NCI-H1930 (cell line): ENCODE measurements around the gene PIGX.
"Not testable (repeated sequence)": the region's sequence is repeated elsewhere in the genome, so short reads cannot be mapped to it uniquely, and the experiment has no call there.

Experiments used
- DNase-seq, 2 experiments: peaks; one replicate each; lab custom pipeline; 2025; lab: John Stamatoyannopoulos, UW

The PIGX gene

GRCh38 chr3:196706327-196706726 is 5.8 kb upstream of the PIGX start:
- DNase-seq = no peak

DNA sequence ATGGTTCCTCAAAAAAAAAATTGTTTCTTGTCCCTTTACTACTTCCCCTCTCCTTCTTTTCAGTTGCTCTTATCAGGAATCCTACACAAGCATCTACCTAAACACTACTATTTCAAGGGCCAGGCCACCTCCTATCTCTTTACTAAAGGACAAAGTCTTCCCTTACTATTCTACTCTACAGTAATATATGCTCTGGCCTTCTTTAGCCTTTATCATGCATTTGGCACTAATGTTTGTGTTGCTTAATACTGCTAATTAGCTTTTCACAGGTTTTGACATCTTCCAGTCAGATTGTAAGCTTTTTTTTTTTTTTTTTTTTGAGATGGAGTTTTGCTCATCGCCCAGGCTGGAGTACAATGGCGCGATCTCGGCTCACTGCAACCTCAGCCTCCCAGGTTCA is 5.4 kb upstream of the PIGX start:
- DNase-seq = no peak

- no peak for DNase-seq
Measured at GRCh38 chr3:196707566-196707965, 4.6 kb upstream of the PIGX start.

DNA sequence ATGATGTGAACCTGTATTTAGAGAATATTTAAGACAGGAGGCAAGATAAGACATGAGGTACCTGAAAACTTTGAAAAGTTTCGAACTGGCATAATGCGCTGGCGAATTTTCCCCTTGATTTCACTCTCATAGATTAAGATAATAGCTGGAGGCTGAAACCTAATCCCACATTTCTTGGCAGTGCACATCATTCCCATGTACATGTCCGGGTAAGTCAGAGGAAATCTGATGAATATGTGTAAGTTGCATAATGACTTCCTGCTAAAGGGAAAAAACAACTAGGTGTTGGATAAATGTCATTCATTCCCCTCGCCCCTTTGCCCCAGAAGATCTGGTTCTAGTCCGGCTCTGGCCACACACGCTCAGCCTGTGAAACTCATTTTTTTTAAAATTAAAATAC is 3.7 kb upstream of the PIGX start:
- no peak for DNase-seq

GRCh38 chr3:196712514-196713413 is 587 bp downstream of the PIGX start:
- DNase-seq = peak in 1 of 2 experiments; percentile 66

DNA sequence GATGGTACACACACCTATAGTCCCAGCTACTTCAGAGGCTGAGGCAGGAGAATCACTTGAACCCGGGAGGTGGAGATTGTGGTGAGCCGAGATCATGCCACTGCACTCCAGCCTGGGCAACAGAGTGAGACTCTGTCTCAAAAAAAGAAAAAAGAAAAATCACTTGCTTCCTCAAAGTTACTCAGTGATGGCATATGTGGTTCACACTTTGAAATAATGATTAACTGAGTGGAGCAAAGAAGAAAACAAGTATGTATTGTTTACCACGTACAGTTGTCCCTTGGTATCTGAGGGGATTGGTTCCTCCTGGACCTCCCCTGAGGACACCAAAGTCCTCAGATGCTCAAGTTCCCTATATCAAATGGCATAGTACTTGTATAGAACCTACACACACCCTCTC is 5.0 kb downstream of the PIGX start:
- not testable (repeated sequence) for DNase-seq

DNA sequence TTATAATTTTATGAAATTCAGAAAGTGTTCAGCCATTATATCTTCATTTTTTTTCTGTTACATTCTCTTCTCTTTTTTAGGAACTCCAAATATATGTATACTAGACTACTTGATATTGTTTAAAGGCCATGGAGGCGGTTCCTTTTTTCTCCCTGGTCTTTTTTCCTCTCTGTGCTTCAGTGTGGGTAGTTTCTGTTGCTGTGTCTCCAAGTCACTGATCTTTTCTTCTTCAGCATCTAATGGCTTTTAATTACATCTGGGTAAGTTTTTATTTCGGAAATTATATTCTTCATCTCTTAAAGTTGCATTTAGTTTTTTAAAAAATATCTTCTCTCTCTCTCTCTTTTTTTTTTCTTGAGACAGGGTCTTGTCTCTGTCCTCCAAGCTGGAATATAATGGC is 8.9 kb downstream of the PIGX start:
- DNase-seq = no peak

GRCh38 chr3:196726788-196727675 is 14.9 kb downstream of the PIGX start:
- no peak for DNase-seq

DNA sequence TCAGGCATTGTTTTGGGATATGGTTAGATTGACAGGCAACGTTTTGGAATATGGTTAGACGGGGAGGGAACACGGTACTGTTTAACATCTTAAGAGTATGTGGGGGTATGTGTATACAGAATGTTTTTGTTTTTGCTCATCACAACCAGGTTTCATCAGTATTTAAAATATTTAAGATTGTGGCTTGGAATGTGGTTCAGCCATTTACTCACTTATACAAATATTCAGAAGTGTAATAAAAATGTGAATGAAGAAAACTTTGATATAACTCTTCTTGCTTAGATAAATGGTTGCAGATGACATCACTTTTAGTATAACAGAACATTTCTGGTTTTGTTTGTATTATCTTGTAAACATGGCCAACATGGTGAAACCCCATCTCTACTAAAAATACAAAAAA is 23.6 kb downstream of the PIGX start:
- no peak for DNase-seq

GRCh38 chr3:196736670-196737374 is 24.6 kb downstream of the PIGX start:
- DNase-seq = no peak

DNA sequence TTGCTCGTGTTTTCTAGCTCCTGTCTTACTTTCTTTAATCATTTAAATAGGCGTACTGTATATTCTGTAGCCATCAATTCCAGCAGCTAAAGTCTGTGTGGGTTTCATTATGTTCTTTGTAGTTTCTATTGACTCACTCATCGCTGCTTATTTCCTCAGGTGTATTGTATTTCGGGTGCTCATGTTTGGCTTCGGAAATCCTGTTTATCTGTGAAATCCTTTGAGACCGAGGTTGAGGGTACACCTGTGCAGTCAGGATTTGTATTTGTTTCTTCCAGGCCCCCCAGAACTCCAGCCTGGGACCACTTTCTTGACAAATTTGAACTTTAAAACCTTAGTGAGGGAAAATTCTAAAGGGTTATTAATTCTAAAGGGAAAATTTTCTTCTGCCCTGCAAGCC is 25.5 kb downstream of the PIGX start:
- peak in 1 of 2 experiments; percentile 19 for DNase-seq

DNA sequence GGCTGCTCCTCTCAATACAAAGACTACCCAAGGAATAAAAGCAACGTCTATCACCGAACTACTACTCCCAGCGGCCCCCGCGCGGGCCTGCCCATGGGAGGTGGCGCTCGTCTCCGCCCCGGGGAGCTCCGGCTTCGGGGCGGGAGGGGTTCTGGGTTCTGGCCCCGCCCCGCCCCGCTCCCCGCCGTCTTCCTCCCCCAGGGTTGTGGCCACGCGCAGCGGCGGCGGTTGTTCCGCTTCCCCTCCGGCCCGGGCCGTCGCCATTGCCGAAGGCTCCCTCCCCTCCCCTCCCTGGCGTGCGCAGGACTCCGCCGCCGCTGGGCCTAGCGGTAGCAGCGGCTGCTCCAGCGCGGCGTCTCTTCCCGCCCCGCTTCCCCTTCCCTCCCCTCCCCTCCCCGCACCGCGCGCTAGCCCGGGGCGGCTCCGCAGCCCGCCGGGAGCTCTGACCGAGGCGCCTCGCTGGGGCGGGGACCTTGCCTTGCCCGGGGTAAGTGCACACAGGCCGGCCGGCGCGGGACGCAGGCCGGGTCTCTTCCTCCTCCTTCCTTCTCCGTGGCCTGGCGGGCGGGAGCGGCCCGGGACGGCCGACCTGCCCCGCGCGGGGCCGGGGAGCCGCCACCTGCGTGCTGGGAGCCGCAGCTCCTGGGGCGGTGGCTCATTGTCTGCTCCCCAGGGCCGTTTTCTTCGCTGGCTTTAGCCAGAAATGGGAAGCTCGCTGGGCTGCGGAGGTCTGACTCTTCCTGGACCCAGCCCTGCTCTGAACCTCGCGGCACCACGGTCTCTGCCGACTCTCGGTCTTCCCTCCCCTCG is 27.7 kb downstream of the PIGX start, which contains the start of gene PAK2:
PAK2 (plus strand) TSS at position 187 of the 810 bp plus-strand sequence. CDS start 42,790 bp downstream, outside the sequence.
- DNase-seq = peak; percentile 75 to 90

DNA sequence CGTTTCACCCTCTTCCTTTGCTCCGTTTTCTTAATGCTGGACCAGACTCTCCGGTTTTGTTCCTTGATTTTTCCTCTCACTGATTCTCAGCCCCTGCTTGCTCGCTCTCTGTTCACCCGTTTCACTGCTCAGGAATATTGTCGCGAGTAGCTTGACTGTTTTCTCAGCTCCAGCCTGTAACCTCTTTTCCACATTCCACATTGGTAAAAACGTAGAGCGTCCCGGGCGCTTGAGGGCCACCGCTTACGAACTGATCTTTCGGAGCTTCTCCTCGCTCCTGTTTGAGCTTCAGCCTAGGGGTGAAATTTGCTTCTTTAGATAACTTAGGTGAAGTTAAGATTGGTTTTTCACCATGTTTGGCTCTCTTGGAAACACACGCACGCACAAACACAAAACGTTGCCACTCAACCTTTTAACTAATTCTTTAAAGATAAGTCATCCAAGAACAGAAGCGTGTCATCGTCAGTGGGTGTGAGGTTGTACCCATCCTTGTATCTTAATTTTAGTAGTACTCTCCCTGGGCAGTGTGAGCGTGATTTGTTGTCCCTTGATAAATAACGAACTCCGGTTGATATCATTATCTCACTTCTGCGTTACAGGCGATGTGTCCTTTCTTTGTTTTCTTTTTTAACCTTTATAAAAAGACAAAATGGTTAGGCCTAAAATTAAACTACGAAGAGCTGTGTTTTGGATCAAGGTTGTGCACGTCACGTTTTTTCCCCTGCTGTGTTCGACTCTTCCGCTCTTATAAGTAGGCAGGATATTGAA is 28.5 kb downstream of the PIGX start:
- peak in 1 of 2 experiments; percentile 19 for DNase-seq

- no peak for DNase-seq
Measured at GRCh38 chr3:196741249-196741889, 29.2 kb downstream of the PIGX start.

GRCh38 chr3:196743569-196743968 is 31.4 kb downstream of the PIGX start:
- not testable (repeated sequence) for DNase-seq

DNA sequence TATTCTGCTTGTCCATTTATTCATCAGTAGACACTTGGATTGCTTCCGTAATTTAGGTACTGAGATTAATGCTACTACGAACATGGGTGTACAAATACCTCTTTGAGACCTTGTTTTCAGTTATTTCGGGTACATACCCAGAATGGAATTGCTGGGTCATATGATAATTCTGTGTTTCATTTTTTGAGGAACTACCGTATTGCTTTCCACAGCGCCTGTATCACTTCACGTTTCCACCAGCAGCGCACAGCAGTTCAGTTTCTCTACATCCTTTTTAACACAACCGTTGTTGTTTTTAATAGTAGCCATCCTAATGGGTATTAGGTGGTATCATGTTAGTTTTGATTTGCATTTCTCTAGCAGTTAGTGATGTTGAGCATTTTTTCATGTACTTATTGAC is 36.9 kb downstream of the PIGX start:
- no peak for DNase-seq

DNA sequence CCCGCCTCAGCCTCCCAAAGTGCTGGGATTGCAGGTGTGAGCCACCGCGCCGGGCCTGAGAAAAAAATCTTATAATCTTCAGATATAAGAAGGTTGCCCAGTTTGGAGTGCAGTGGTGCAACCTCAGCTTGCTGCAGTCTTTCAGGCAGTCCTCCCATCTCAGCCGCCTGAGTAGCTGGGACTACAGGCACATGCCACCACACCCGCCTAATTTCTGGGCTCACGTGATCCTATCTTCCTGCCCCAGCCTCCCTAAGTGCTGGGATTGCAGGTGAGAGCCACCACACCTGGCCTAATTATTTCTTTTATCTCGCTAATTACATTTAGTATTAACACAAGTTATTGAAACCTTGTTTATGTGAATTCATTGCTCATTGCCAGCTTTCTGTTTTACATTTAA is 41.0 kb downstream of the PIGX start:
- no peak for DNase-seq

- no peak for DNase-seq
Measured at GRCh38 chr3:196754091-196754981, 42.2 kb downstream of the PIGX start.

- no peak for DNase-seq
Measured at GRCh38 chr3:196756732-196757131, 44.6 kb downstream of the PIGX start.
